Measurements from ENCODE around the gene GOLGA7B.
"Not testable (repeated sequence)": the region's sequence is repeated elsewhere in the genome, so short reads cannot be mapped to it uniquely, and the experiment has no call there.

The GOLGA7B gene

DNA sequence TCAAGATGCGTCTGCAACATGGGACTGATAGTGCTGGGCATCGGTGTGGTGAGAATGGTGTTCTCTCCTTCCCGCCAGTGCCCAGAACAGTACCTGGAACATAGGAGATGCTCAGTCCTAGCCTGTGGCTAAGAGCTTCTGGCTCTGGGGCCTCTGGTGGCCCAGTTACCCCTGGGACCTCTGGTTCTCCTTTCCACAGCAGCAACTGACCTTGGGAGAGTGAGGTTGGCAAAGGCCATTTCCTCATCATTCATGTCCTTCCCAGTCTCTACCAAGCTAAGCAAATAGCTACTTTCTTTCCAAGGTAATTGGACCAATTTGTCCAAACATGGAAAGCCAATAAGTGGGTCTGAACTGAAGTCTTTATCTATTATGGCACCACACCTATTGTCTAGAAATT, 11.6 kb upstream of the GOLGA7B start:
- Histone ChIP-seq H3K9me3 (ENCODE audit: control insufficient read depth, low read depth, low read length) (no peaks in the 10 kb centered on the region), H3K27ac (ENCODE audit: low read length) (no peak overlapping the region), H3K36me3 (ENCODE audit: control insufficient read depth, low read depth, low read length) (no peaks in the 10 kb centered on the region), H3K4me3 (ENCODE audit: low read length) (no peak overlapping the region), H3K27me3 (ENCODE audit: control insufficient read depth, insufficient read depth, low read length) (no peaks in the 10 kb centered on the region), H3K4me1 (ENCODE audit: control insufficient read depth, low read depth, low read length) (no peaks in the 10 kb centered on the region), H3K9ac (ENCODE audit: low read length) (no peak overlapping the region)

DNA sequence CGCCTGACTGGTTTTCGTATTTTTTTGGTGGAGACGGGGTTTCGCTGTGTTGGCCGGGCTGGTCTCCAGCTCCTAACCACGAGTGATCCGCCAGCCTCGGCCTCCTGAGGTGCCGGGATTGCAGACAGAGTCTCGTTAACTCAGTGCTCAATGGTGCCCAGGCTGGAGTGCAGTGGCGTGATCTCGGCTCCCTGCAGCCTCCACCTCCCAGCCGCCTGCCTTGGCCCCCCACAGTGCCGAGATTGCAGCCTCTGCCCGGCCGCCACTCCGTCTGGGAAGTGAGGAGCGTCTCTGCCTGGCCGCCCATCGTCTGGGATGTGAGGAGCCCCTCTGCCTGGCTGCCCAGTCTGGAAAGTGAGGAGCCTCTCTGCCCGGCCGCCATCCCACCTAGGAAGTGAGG, 8.5 kb upstream of the GOLGA7B start:
- H3K9ac ChIP-seq (ENCODE audit: low read length); H3K36me3 ChIP-seq (ENCODE audit: control insufficient read depth, low read depth, low read length); H3K9me3 ChIP-seq (ENCODE audit: control insufficient read depth, low read depth, low read length); H3K4me1 ChIP-seq (ENCODE audit: control insufficient read depth, low read depth, low read length); H3K4me3 ChIP-seq (ENCODE audit: low read length); H3K27ac ChIP-seq (ENCODE audit: low read length); H3K27me3 ChIP-seq (ENCODE audit: control insufficient read depth, insufficient read depth, low read length): not testable (repeated sequence)

DNA sequence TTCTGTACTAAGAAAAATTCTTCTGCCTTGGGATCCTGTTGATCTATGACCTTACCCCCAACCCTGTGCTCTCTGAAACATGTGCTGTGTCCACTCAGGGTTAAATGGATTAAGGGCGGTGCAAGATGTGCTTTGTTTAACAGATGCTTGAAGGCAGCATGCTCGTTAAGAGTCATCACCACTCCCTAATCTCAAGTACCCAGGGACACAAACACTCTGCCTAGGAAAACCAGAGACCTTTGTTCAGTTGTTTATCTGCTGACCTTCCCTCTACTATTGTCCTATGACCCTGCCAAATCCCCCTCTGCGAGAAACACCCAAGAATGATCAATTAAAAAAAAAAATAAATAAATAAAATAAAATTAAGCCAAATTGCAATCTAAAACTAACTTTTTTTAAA, 7.5 kb upstream of the GOLGA7B start:
- H3K9ac ChIP-seq (ENCODE audit: low read length); H3K27ac ChIP-seq (ENCODE audit: low read length); H3K9me3 ChIP-seq (ENCODE audit: control insufficient read depth, low read depth, low read length); H3K4me3 ChIP-seq (ENCODE audit: low read length); H3K4me1 ChIP-seq (ENCODE audit: control insufficient read depth, low read depth, low read length); H3K36me3 ChIP-seq (ENCODE audit: control insufficient read depth, low read depth, low read length); H3K27me3 ChIP-seq (ENCODE audit: control insufficient read depth, insufficient read depth, low read length): not testable (repeated sequence)

DNA sequence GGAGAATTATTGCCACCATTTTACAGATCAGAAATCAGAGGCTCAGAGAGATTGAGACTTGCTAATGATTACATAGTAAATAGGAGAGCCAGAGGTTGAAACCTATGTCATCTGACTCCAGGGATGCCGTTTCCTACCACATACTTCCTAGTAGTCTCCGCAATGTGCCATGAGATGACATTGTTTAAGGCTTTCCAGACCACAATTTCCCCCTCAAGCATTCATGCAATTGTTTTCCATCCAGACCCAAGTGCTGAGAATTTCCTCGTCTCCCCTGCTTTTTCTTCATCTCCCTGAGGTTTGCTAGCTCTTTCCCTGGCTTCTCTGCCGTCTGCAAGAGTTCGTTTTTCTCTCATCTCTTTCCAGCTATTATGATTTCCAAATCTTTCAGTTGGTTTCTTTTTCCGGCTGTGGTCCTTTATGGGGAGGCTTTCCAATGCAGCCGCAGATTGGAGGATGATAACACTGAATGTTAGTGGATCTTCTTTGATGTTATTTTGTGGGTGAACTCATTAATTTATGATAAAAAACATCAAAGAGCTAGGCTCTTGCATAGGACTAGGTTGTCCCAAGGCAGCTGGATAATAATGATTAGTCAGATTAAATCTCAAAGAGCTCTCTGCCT, 6.9 kb upstream of the GOLGA7B start:
- Histone ChIP-seq H3K36me3 (ENCODE audit: control insufficient read depth, low read depth, low read length) (no peaks in the 10 kb centered on the region), H3K9ac (ENCODE audit: low read length) (no peak overlapping the region), H3K27ac (ENCODE audit: low read length) (no peak overlapping the region), H3K4me1 (ENCODE audit: control insufficient read depth, low read depth, low read length) (no peaks in the 10 kb centered on the region), H3K27me3 (ENCODE audit: control insufficient read depth, insufficient read depth, low read length) (peaks cover 6% of the 10 kb centered on the region), H3K9me3 (ENCODE audit: control insufficient read depth, low read depth, low read length) (no peaks in the 10 kb centered on the region), H3K4me3 (ENCODE audit: low read length) (no peak overlapping the region)

DNA sequence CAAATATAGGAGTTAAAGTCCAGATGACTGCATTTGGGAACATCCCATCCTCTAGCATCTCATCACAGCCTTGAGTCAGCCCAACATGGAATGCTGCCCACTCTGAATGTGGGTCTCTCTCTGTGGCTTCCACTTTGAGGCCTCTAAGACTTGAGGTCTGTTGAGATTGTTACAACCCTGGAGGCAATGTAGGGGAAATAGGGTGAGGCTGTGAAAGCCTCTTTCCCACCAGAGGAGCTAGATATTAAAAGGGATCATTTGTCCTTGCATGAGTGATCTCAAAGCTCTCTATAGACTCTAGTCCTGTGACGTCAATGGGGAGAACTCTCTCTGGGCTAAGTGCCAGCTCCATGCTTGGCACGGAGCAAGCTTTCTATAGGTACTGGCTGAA, 6.4 kb upstream of the GOLGA7B start:
- no peak overlapping the region for H3K27ac ChIP-seq (ENCODE audit: low read length)

DNA sequence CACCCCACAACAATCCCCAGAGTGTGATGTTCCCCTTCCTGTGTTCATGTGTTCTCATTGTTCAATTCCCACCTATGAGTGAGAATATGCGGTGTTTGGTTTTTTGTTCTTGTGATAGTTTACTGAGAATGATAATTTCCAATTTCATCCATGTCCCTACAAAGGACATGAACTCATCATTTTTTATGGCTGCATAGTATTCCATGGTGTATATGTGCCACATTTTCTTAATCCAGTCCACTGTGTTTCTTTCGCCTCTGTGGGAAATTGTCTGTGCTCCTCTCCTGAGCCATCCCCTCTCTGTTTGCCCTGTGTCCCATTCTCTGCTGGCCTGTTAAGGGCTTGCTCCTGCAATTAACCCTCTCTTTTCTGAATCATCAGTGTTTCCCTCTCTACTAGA, 5.7 kb upstream of the GOLGA7B start:
- not testable (repeated sequence) for H3K4me3 ChIP-seq (ENCODE audit: low read length); H3K4me1 ChIP-seq (ENCODE audit: control insufficient read depth, low read depth, low read length); H3K9me3 ChIP-seq (ENCODE audit: control insufficient read depth, low read depth, low read length); H3K36me3 ChIP-seq (ENCODE audit: control insufficient read depth, low read depth, low read length); H3K27ac ChIP-seq (ENCODE audit: low read length); H3K9ac ChIP-seq (ENCODE audit: low read length)
- H3K27me3 ChIP-seq (ENCODE audit: control insufficient read depth, insufficient read depth, low read length) = peaks cover 11% of the 10 kb centered on the region

More for the DNA sequence above, 6.4 kb upstream of the GOLGA7B start:
- Histone ChIP-seq H3K4me1 (ENCODE audit: control insufficient read depth, low read depth, low read length) (no peaks in the 10 kb centered on the region), H3K4me3 (ENCODE audit: low read length) (no peak overlapping the region), H3K9me3 (ENCODE audit: control insufficient read depth, low read depth, low read length) (no peaks in the 10 kb centered on the region), H3K27me3 (ENCODE audit: control insufficient read depth, insufficient read depth, low read length) (peaks cover 6% of the 10 kb centered on the region), H3K36me3 (ENCODE audit: control insufficient read depth, low read depth, low read length) (no peaks in the 10 kb centered on the region), H3K9ac (ENCODE audit: low read length) (no peak overlapping the region)

DNA sequence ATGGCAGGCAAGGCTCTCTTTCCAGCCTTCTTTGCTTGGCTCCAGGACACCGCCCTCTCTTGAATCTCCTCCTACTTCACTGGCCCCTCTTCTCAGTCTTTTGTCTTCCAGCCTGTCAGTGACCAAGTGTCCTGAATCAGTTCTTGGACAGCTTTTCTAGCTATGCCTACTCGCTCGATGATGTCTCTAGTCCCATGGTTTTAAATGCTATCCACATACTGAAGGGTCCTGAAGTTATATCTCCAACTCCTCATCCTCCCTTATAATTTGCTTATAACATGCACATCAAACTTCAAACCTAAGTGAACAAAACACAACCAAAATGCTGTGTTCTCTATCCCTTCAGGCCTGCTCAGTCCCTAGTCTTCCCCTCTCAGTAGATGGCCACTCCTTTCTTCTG, 5.0 kb upstream of the GOLGA7B start:
- Histone ChIP-seq H3K27ac (ENCODE audit: low read length) (no peak overlapping the region), H3K9me3 (ENCODE audit: control insufficient read depth, low read depth, low read length) (no peaks in the 10 kb centered on the region), H3K4me1 (ENCODE audit: control insufficient read depth, low read depth, low read length) (no peaks in the 10 kb centered on the region), H3K4me3 (ENCODE audit: low read length) (no peak overlapping the region), H3K9ac (ENCODE audit: low read length) (no peak overlapping the region), H3K27me3 (ENCODE audit: control insufficient read depth, insufficient read depth, low read length) (peaks cover 15% of the 10 kb centered on the region), H3K36me3 (ENCODE audit: control insufficient read depth, low read depth, low read length) (no peaks in the 10 kb centered on the region)

DNA sequence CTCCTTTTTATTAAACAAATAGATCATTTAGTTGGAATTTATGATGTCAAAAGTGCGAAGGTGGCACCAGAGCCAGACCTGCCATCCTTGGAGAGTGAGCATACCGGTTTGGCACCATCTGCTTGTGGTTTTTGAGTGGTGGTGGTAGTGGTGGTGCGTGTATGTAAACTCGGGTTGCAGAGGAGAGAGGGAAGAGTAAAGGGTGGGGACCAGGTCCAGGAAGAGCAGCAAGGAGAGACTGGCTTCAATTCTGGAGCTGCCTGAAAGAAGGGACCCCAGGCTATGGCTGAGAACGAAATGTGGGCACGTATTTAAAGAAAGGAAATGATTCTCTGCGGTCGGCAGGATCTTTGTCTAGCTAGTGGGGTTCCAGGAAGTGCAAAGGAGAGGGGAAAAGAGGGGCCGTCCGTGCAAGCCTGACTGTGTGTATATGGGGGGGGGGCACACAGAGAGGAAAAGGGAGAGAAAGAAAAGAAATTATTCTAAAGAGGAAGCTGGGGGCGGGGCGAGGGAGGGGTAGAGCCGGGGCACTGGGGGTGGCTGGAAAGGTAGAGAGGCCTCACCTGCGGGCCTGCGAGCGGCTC, 448 bp upstream of the GOLGA7B start:
- Histone ChIP-seq H3K27ac (ENCODE audit: low read length) (no peak overlapping the region), H3K36me3 (ENCODE audit: control insufficient read depth, low read depth, low read length) (no peaks in the 10 kb centered on the region), H3K9ac (ENCODE audit: low read length) (no peak overlapping the region), H3K4me1 (ENCODE audit: control insufficient read depth, low read depth, low read length) (peaks cover 5% of the 10 kb centered on the region), H3K27me3 (ENCODE audit: control insufficient read depth, insufficient read depth, low read length) (peaks cover 47% of the 10 kb centered on the region), H3K4me3 (ENCODE audit: low read length) (peak overlapping the region; percentile 48), H3K9me3 (ENCODE audit: control insufficient read depth, low read depth, low read length) (no peaks in the 10 kb centered on the region)

DNA sequence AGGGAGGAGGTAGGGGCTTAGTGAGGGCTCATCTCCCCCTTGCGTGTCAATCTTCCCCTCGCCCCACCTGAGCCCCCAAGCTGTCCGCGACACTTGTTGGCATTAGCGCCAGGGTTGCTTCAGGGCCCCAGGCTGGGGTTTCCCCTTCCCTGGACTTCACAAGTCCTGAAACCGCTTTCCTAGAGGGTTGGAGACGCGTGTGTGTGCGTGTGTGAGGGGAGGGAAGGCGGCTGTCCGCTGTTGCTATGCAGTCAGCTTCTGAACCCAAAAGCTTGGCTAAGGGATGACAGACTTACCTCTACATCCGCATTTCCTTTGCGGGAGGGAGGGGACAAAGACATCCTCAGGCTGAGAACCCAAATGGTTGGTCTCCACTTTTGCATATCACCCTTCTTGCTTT, 803 bp downstream of the GOLGA7B start:
- Histone ChIP-seq H3K9ac (ENCODE audit: low read length) (no peak overlapping the region), H3K4me3 (ENCODE audit: low read length) (peak overlapping the region; percentile 49), H3K9me3 (ENCODE audit: control insufficient read depth, low read depth, low read length) (no peaks in the 10 kb centered on the region), H3K4me1 (ENCODE audit: control insufficient read depth, low read depth, low read length) (peaks cover 5% of the 10 kb centered on the region), H3K27ac (ENCODE audit: low read length) (no peak overlapping the region), H3K27me3 (ENCODE audit: control insufficient read depth, insufficient read depth, low read length) (peaks cover 47% of the 10 kb centered on the region), H3K36me3 (ENCODE audit: control insufficient read depth, low read depth, low read length) (no peaks in the 10 kb centered on the region)

DNA sequence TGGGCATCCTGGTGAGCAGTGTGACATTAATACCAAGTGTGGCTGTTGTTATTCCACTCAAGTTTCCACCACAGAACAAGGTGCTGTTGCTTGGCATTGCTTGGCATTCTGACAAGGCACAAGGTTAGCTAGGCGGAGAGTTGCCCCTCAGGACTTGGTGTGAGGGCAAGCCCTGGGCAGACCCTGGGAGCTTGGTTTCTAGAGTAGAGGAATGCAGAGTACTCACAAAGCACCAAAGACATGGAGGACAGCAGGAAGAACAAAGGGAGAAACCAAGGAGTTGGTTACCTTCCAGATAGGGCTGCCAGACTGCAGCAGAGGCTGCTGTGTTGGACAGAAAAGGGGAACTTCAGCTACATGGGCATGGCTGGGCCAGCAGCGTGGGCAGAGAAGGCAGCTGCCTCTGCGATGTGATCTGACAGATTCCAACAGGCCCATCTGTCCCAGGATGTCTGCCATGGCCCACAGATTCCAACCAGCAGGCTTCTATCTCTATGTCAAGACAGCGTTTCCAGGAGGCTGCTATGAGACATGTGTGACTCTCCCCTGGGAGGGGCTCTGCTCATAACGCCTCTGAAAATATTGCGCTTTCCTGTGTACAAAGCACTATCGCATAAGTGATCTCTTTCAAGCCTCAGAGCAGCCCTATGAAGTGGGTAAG, 1.8 kb downstream of the GOLGA7B start:
- Histone ChIP-seq H3K9me3 (ENCODE audit: control insufficient read depth, low read depth, low read length) (no peaks in the 10 kb centered on the region), H3K27me3 (ENCODE audit: control insufficient read depth, insufficient read depth, low read length) (peaks cover 45% of the 10 kb centered on the region), H3K4me3 (ENCODE audit: low read length) (no peak overlapping the region), H3K27ac (ENCODE audit: low read length) (no peak overlapping the region), H3K36me3 (ENCODE audit: control insufficient read depth, low read depth, low read length) (no peaks in the 10 kb centered on the region), H3K9ac (ENCODE audit: low read length) (no peak overlapping the region), H3K4me1 (ENCODE audit: control insufficient read depth, low read depth, low read length) (peaks cover 5% of the 10 kb centered on the region)

DNA sequence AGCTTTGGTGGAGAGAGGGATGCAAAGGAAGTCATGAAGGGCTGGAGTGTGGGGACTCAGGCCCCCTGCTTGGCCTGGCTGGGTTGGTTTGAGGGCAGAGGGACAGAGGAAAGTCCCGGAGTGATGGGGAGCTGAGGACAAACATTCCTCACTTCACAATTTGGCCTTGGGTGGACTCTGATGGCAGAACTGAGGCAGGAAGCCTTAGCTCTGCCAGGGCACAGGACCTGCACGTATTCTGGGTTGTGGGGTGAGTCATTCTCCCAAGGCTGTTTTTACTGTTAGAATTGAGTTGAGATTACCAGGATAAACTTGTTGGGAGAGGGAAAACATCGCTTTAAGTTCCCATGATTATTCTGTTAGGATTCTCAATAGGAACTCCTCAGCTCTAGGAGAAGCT, 2.6 kb downstream of the GOLGA7B start:
- H3K27me3 ChIP-seq (ENCODE audit: control insufficient read depth, insufficient read depth, low read length) = peaks cover 41% of the 10 kb centered on the region
- H3K9ac ChIP-seq (ENCODE audit: low read length) = no peak overlapping the region

DNA sequence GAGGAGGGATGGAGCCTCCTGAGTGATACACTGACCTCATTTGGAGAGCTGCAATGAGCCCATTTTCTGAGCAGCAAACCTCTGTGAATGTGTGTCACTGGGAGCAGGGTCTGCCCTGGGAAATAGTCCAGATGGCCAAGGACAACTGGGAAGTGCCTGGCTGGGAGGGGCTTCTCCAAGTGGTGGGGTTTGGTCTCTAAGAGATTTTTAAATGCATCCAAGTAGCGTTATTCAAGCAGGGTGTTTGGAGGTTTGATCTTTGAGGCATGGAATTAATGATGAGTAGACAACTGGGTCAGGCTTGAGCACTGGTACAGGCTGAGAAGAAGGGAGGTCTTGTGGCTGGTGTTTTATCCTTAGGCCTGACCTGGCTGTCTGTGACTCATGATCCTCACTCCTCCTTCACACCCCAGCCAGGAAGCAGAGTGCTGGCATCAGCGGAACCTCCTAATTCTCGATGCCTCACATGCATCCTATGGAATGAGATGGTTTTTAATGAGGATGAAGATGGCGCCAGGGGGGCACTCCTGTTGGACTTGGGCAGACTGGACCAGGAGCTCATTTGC, 3.3 kb downstream of the GOLGA7B start:
- Histone ChIP-seq H3K9ac (ENCODE audit: low read length) (no peak overlapping the region), H3K36me3 (ENCODE audit: control insufficient read depth, low read depth, low read length) (no peaks in the 10 kb centered on the region), H3K27ac (ENCODE audit: low read length) (no peak overlapping the region), H3K9me3 (ENCODE audit: control insufficient read depth, low read depth, low read length) (no peaks in the 10 kb centered on the region), H3K4me3 (ENCODE audit: low read length) (no peak overlapping the region), H3K4me1 (ENCODE audit: control insufficient read depth, low read depth, low read length) (peaks cover 5% of the 10 kb centered on the region), H3K27me3 (ENCODE audit: control insufficient read depth, insufficient read depth, low read length) (peaks cover 41% of the 10 kb centered on the region)

More for the DNA sequence above, 2.6 kb downstream of the GOLGA7B start:
- Histone ChIP-seq H3K9me3 (ENCODE audit: control insufficient read depth, low read depth, low read length) (no peaks in the 10 kb centered on the region), H3K4me1 (ENCODE audit: control insufficient read depth, low read depth, low read length) (peaks cover 5% of the 10 kb centered on the region), H3K27ac (ENCODE audit: low read length) (no peak overlapping the region), H3K4me3 (ENCODE audit: low read length) (no peak overlapping the region), H3K36me3 (ENCODE audit: control insufficient read depth, low read depth, low read length) (no peaks in the 10 kb centered on the region)
